CD4-positive, alpha-beta memory T cell (primary cell): ENCODE measurements around the gene GK2. TPM values are rescaled to one million over a fixed set of nuclear protein-coding genes. Genes with fewer than 3 reads are reported as not detected.

Experiments
- CTCF ChIA-PET: fragments of 350-600 bp; sonication (Branson Sonifier 250); formaldehyde crosslinking; loops from one replicate; lab custom pipeline; 2021; ENCODE audit warnings: inconsistent platforms; ENCODE audit not compliant: partially characterized antibody; lab: Charles Lee
- POLR2A ChIA-PET: fragments of 350-600 bp; sonication (Branson Sonifier 250); formaldehyde crosslinking; loops from one replicate; lab custom pipeline; 2021; ENCODE audit not compliant: partially characterized antibody; lab: Charles Lee
- DNase-seq, 5 donors: peaks; one replicate each; pipeline versions ENCODE4 v3.0.0 to v3.0.0-alpha.2; 2020 to 2022; ENCODE audit warnings: mixed read lengths in 1 of 5
- H3K27ac ChIP-seq: one replicate; pipeline ENCODE4 v1.7.0; 2013; ENCODE audit warnings: low read depth, low read length
- H3K27me3 ChIP-seq: 2 replicates; pipeline ENCODE4 v1.7.0; 2013; ENCODE audit warnings: mild to moderate bottlenecking, low read length, moderate library complexity; ENCODE audit not compliant: insufficient read depth
- H3K36me3 ChIP-seq: 2 replicates; pipeline ENCODE4 v1.7.0; 2013; ENCODE audit warnings: mild to moderate bottlenecking, low read length, moderate library complexity; ENCODE audit not compliant: insufficient read depth
- H3K4me1 ChIP-seq: 2 replicates; pipeline ENCODE4 v1.7.0; 2013; ENCODE audit warnings: mild to moderate bottlenecking, low read length, moderate library complexity; ENCODE audit not compliant: insufficient read depth
- H3K4me3 ChIP-seq, 2 donors: one replicate each; pipeline ENCODE4 v1.7.0; 2013; ENCODE audit warnings: low read length in 2 of 2, mild to moderate bottlenecking in 1 of 2
- H3K9me3 ChIP-seq, 2 donors: one replicate each; pipeline ENCODE4 v1.7.0; 2013; ENCODE audit warnings: low read length in 2 of 2, control low read depth in 1 of 2; ENCODE audit not compliant: control insufficient read depth in 1 of 2
- H3K27ac Mint-ChIP-seq, 7 donors: one replicate each; pipeline ENCODE4 v1.8.0; 2020 to 2021; ENCODE audit warnings: mixed read lengths in 7 of 7, mild to moderate bottlenecking in 6 of 7, inconsistent platforms in 3 of 7, moderate library complexity in 3 of 7
- H3K27me3 Mint-ChIP-seq, 2 donors: one replicate each; pipeline ENCODE4 v1.8.0; 2020 to 2021; ENCODE audit warnings: mixed read lengths in 2 of 2
- H3K36me3 Mint-ChIP-seq, 2 donors: one replicate each; pipeline ENCODE4 v1.8.0; 2020 to 2021; ENCODE audit warnings: mixed read lengths in 2 of 2, inconsistent platforms in 1 of 2, mild to moderate bottlenecking in 1 of 2
- H3K4me1 Mint-ChIP-seq, 4 donors: one replicate each; pipeline ENCODE4 v1.8.0; 2020 to 2021; ENCODE audit warnings: mixed read lengths in 4 of 4, mild to moderate bottlenecking in 1 of 4
- H3K4me3 Mint-ChIP-seq, 8 donors: one replicate each; pipeline ENCODE4 v1.8.0; 2020 to 2021; ENCODE audit warnings: mixed read lengths in 8 of 8, mild to moderate bottlenecking in 7 of 8, moderate library complexity in 6 of 8, inconsistent platforms in 3 of 8
- H3K9me3 Mint-ChIP-seq, 8 donors: one replicate each; pipeline ENCODE4 v1.8.0; 2020 to 2021; ENCODE audit warnings: mixed read lengths in 8 of 8, mild to moderate bottlenecking in 5 of 8, inconsistent platforms in 3 of 8, moderate library complexity in 1 of 8
- intact Hi-C: fragments of 100-400 bp; cut with micrococcal nuclease; formaldehyde crosslinking; loops from one replicate; pipeline ENCODE4 v1.15.1; 2023
- polyA plus RNA-seq, 2 donors: library from polyadenylated mRNA; unstranded; fragments of 300-500 nt; fragmentation: Illumina TruSeq; gene quantifications; one replicate each; pipeline ENCODE4 v1.2.3, GENCODE V29; 2021
- total RNA-seq, 2 experiments: library from RNA; stranded (reverse); gene quantifications; one replicate each; pipeline ENCODE4 v1.2.3, GENCODE V29; 2021

GK2 gene
- total and polyA plus RNA-seq, 4 experiments from 2014 or later: not detected

DNA sequence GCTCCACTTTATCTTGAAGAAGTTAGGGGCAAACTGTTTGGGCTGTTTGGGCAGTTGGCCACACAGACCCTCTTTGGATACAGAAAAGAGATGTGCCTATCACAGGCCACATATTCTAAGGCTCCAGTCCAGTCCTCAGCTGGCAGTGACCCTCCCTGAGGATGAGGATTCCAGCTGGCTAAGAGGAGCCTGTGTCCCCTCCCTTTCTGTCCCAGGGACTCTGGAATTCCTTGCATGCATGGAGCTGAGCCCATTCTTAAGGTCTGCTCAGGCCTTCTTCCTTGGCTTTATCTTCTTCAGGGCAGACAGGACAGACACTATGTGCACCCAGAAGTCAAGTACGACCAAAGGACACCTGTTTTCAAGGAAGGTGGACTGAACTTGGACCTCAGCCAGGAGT, 23.8 kb upstream of the GK2 start:
- no peak overlapping the region for H3K27ac ChIP-seq
- no peaks in the 10 kb centered on the region for H3K27me3 ChIP-seq
- Mint-ChIP-seq H3K4me1 (no peaks in the 10 kb centered on the region), H3K9me3 (peaks cover 0 to 2% (median 0%) of the 10 kb centered on the region in 8 donors), H3K36me3 (no peaks in the 10 kb centered on the region), H3K27me3 (peaks cover 0 to 2% of the 10 kb centered on the region in 2 donors), H3K4me3 (no peak overlapping the region), H3K27ac (no peak overlapping the region)
- no peak overlapping the region for H3K4me3 ChIP-seq
- ChIA-PET CTCF (interaction anchor here (1.2 kb wide), 1 partner anchor 23 kb away, joined by 3 read pairs; no protein-coding TSS in a partner anchor), POLR2A (no interaction called here)
- intact Hi-C loops: no loop called here
- H3K9me3 ChIP-seq: no peaks in the 10 kb centered on the region
- DNase-seq: no peak
- H3K4me1 ChIP-seq: no peaks in the 10 kb centered on the region
- no peaks in the 10 kb centered on the region for H3K36me3 ChIP-seq

DNA sequence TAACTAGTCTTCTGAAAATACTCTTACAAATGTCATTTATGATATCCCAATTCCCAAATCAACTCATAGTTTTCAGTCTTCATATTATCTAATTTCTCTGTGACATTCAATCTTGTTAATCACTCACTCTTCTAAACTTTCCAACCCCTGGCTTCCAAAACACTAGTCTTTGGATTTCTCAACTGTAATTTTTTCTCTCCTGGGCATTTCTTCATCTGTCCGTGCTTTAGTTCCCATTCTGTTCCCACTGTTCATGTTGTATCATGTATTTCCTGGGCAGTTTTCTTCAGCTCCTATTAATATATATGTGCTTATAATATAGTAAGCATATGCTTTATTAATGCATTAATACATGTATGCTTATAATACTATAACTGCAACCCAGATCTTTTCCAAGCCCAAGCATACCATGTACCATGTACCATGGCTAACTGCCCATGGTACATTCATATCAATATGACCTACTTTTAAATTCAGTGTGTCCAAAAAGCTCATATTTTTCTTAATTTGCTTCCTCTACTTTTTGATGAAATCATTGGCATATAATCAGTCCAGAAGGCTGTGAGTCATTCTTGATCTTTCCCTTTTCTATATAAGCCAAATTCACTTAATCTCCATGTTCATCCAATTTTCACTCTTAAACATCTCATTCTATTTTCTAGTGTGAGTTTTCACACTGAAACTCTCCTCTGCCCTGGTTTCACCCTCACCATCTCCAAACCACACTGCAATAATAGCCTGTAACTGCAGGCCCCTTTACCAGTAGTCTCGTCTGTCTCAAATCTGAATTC, 21.3 kb upstream of the GK2 start:
- H3K9me3 ChIP-seq: no peaks in the 10 kb centered on the region
- Mint-ChIP-seq H3K4me1 (no peaks in the 10 kb centered on the region), H3K9me3 (peaks cover 0 to 2% (median 0%) of the 10 kb centered on the region in 8 donors), H3K36me3 (no peaks in the 10 kb centered on the region), H3K27me3 (no peaks in the 10 kb centered on the region), H3K27ac (no peak overlapping the region), H3K4me3 (no peak overlapping the region)
- POLR2A ChIA-PET: no interaction called here
- CTCF ChIA-PET: no interaction called here
- H3K4me1 ChIP-seq: no peaks in the 10 kb centered on the region
- no peak overlapping the region for H3K4me3 ChIP-seq
- H3K36me3 ChIP-seq: no peaks in the 10 kb centered on the region
- H3K27ac ChIP-seq: no peak overlapping the region
- no peaks in the 10 kb centered on the region for H3K27me3 ChIP-seq
- intact Hi-C loops: no loop called here
- no peak for DNase-seq

DNA sequence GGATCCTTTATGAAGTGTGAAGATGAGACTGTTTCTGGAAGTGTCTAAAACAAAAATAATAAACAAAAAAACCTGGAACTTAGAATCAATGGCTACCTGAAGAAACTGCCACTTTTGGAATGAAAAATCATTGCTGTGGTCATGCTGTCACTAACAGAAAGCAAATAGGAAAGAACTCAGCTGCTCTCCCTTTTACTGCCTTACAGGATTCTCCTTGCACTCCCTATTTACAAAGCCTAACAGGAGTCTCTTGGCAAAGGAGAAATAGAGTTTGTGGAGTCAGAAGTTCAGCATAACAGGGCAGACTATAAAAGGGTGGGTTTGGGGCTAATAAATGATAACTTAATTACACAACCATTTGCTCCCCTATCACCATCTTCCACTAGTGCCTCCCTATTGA, 19.0 kb upstream of the GK2 start:
- no peak for DNase-seq
- no peak overlapping the region for H3K27ac Mint-ChIP-seq
- H3K27me3 Mint-ChIP-seq: no peaks in the 10 kb centered on the region
- intact Hi-C loops: no loop called here
- no peak overlapping the region for H3K4me3 Mint-ChIP-seq
- ChIA-PET POLR2A (no interaction called here), CTCF (no interaction called here)
- H3K9me3 ChIP-seq: no peaks in the 10 kb centered on the region
- H3K4me1 Mint-ChIP-seq: no peaks in the 10 kb centered on the region
- no peaks in the 10 kb centered on the region for H3K36me3 ChIP-seq
- no peak overlapping the region for H3K4me3 ChIP-seq
- H3K27me3 ChIP-seq: no peaks in the 10 kb centered on the region
- no peaks in the 10 kb centered on the region for H3K36me3 Mint-ChIP-seq
- H3K4me1 ChIP-seq: no peaks in the 10 kb centered on the region
- no peak overlapping the region for H3K27ac ChIP-seq
- peaks cover 0 to 4% (median 0%) of the 10 kb centered on the region in 8 donors for H3K9me3 Mint-ChIP-seq

DNA sequence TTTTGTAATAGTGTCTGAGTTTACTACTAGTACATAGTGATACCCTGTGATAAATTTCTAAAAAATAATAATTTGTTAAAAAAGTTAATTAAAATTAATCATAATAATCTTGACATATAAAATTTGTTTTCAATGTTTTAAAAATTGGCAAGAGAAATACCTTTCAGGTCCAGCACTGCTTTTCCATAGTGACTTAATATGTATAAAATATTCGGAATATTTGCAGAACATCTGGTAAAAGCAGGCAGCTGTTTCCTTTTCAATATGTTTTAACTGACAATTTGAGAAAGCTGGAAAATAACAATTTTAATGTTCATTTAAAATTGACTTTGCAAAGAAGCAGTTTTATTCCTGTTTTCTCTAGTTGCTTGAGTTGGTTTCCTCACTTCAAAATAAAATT, 17.6 kb upstream of the GK2 start:
- peaks cover 1 to 6% (median 2%) of the 10 kb centered on the region in 8 donors for H3K9me3 Mint-ChIP-seq
- no peak overlapping the region for H3K27ac Mint-ChIP-seq
- ChIA-PET POLR2A (no interaction called here), CTCF (no interaction called here)
- no peaks in the 10 kb centered on the region for H3K4me1 ChIP-seq
- H3K27me3 ChIP-seq: no peaks in the 10 kb centered on the region
- H3K9me3 ChIP-seq: no peaks in the 10 kb centered on the region
- DNase-seq: no peak
- H3K4me1 Mint-ChIP-seq: no peaks in the 10 kb centered on the region
- no peak overlapping the region for H3K4me3 Mint-ChIP-seq
- intact Hi-C loops: no loop called here
- H3K27ac ChIP-seq: no peak overlapping the region
- H3K27me3 Mint-ChIP-seq: peaks cover 0 to 3% of the 10 kb centered on the region in 2 donors
- no peaks in the 10 kb centered on the region for H3K36me3 Mint-ChIP-seq
- no peaks in the 10 kb centered on the region for H3K36me3 ChIP-seq
- no peak overlapping the region for H3K4me3 ChIP-seq

DNA sequence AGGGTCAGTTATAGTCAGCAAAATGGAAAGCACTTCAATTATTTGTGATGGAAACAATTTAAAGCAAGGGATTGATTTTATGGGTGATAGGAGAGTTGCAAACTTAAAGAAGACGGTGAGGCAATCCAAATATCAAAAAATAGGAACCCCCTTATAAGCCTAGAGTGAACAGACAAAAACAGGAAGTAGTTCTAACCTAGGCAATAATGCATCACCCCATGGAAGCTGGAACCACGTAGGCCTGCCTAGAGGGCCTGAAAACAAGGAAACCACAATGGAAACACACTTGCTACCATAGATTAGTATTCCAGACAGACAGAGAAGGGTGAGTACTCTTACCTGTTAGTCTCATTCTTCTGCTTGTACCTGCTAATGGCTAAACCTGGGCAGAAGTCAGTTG, 13.5 kb upstream of the GK2 start:
- Mint-ChIP-seq H3K27ac (no peak overlapping the region), H3K9me3 (peaks cover 2 to 12% (median 6%) of the 10 kb centered on the region in 8 donors), H3K36me3 (no peaks in the 10 kb centered on the region), H3K4me1 (no peaks in the 10 kb centered on the region), H3K27me3 (peaks cover 0 to 3% of the 10 kb centered on the region in 2 donors), H3K4me3 (no peak overlapping the region)
- H3K36me3 ChIP-seq: no peaks in the 10 kb centered on the region
- intact Hi-C loops: no loop called here
- no peaks in the 10 kb centered on the region for H3K4me1 ChIP-seq
- CTCF ChIA-PET: no interaction called here
- no peaks in the 10 kb centered on the region for H3K9me3 ChIP-seq
- no peak overlapping the region for H3K27ac ChIP-seq
- DNase-seq: no peak
- POLR2A ChIA-PET: no interaction called here
- no peaks in the 10 kb centered on the region for H3K27me3 ChIP-seq
- H3K4me3 ChIP-seq: no peak overlapping the region

DNA sequence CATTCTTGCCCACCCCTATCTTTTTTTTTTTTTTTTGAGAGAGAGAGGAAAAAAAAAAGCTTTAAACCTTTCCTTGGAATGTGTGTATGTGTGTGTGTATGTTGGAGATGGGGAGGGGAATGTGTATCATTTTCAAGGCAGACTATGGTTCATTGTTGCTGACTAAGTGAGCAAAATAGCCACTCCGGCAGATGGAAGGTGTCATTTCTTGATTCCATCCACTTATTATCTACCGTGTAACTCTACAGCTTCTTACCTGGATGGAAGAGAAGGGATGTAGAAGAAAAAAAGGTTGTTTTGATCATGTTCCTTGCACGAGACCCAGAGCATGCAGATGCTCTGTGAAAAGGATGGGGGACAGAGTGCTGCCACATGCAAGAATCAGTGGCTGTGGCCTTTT, 5.9 kb upstream of the GK2 start:
- no peaks in the 10 kb centered on the region for H3K4me1 Mint-ChIP-seq
- no peaks in the 10 kb centered on the region for H3K36me3 Mint-ChIP-seq
- no peak overlapping the region for H3K27ac Mint-ChIP-seq
- no peaks in the 10 kb centered on the region for H3K4me1 ChIP-seq
- no peak overlapping the region for H3K27ac ChIP-seq
- POLR2A ChIA-PET: no interaction called here
- no peaks in the 10 kb centered on the region for H3K9me3 ChIP-seq
- no peak overlapping the region for H3K4me3 ChIP-seq
- no peak for DNase-seq
- no peaks in the 10 kb centered on the region for H3K36me3 ChIP-seq
- peaks cover 0 to 3% (median 0%) of the 10 kb centered on the region in 8 donors for H3K9me3 Mint-ChIP-seq
- no peaks in the 10 kb centered on the region for H3K27me3 Mint-ChIP-seq
- no peak overlapping the region for H3K4me3 Mint-ChIP-seq
- CTCF ChIA-PET: no interaction called here
- intact Hi-C loops: no loop called here
- H3K27me3 ChIP-seq: no peaks in the 10 kb centered on the region

DNA sequence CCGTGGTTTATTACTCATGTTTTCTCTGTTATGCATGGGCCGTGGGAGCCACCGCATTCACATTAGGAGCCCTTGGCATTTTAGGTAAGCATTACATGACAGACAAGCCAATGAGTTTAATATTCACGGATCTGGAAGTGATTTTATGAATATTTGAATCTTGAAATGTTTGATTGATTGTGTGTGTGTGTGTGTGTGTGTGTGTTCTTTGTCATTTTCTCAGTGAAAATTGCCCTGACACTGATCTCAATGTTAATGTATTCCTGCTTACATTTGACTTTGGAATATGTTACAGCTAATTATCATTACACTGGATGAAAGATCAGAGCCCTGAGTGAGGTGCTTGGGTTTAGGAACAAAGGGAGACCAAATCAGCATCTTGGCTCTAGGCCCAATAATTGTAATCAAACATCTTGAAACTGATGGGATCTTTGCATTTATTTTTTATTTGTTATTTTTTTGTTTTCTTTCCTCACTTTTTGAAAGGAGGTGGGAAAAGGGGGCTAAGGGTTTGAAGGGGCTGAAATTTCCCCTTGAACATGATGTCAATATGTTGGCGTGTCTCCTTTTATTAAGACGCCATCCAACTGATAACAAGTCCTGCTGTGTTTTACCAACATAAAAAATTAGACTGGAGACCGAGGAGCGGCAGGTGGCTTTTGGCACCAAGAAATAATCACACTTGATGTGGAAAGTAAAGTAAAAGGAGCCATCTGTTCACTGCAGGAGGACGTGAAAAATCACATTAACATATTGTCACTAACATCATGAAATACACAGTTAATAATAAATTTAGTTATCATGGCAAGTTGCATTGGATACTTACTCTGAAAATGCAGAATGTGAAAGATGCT, 5.2 kb upstream of the GK2 start:
- no peaks in the 10 kb centered on the region for H3K36me3 ChIP-seq
- H3K27ac ChIP-seq: no peak overlapping the region
- H3K4me3 Mint-ChIP-seq: no peak overlapping the region
- H3K27me3 ChIP-seq: no peaks in the 10 kb centered on the region
- H3K4me3 ChIP-seq: no peak overlapping the region
- no peaks in the 10 kb centered on the region for H3K9me3 ChIP-seq
- H3K4me1 ChIP-seq: no peaks in the 10 kb centered on the region
- no peak for DNase-seq
- H3K27me3 Mint-ChIP-seq: no peaks in the 10 kb centered on the region
- peaks cover 0 to 4% (median 0%) of the 10 kb centered on the region in 8 donors for H3K9me3 Mint-ChIP-seq
- CTCF ChIA-PET: no interaction called here
- H3K36me3 Mint-ChIP-seq: no peaks in the 10 kb centered on the region
- intact Hi-C loops: no loop called here
- H3K27ac Mint-ChIP-seq: no peak overlapping the region
- POLR2A ChIA-PET: no interaction called here
- no peaks in the 10 kb centered on the region for H3K4me1 Mint-ChIP-seq
